Astrocyte (in vitro differentiated cells and primary cell): Measurements from ENCODE around the gene EDARADD.

Experiments
- EZH2 ChIP-seq: IDR thresholded peaks from 2 replicates; pipeline ENCODE4 v1.6.1; 2012; ENCODE audit warnings: mild to moderate bottlenecking, low read length, inconsistent platforms; ENCODE audit not compliant: insufficient read depth
- TF ChIP-seq, protein P1 (sequence below): IDR thresholded peaks from 2 replicates; pipeline ENCODE4 v1.5.1; 2011; ENCODE audit warnings: low read depth, mild to moderate bottlenecking, inconsistent platforms, low read length, moderate library complexity; ENCODE audit not compliant: insufficient read depth

GRCh38 chr1:236407059-236407458 is 13.0 kb downstream of the EDARADD start:
- TF ChIP-seq, protein P1, sequence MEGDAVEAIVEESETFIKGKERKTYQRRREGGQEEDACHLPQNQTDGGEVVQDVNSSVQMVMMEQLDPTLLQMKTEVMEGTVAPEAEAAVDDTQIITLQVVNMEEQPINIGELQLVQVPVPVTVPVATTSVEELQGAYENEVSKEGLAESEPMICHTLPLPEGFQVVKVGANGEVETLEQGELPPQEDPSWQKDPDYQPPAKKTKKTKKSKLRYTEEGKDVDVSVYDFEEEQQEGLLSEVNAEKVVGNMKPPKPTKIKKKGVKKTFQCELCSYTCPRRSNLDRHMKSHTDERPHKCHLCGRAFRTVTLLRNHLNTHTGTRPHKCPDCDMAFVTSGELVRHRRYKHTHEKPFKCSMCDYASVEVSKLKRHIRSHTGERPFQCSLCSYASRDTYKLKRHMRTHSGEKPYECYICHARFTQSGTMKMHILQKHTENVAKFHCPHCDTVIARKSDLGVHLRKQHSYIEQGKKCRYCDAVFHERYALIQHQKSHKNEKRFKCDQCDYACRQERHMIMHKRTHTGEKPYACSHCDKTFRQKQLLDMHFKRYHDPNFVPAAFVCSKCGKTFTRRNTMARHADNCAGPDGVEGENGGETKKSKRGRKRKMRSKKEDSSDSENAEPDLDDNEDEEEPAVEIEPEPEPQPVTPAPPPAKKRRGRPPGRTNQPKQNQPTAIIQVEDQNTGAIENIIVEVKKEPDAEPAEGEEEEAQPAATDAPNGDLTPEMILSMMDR = no peak
- TF ChIP-seq EZH2 = no peak
